HG02588 (cell line): ENCODE results near the gene TRIM9.
"Not testable (repeated sequence)": the region's sequence is repeated elsewhere in the genome, so short reads cannot be mapped to it uniquely, and the experiment has no call there.

ENCODE experiments used
- ATAC-seq: cut with Tn5 transposase; IDR thresholded peaks from one replicate; pipeline ENCODE4 v1.9.1; 2021; ENCODE audit warnings: mild to moderate bottlenecking, moderate library complexity; ENCODE audit not compliant: unreplicated experiment

TRIM9 gene

DNA sequence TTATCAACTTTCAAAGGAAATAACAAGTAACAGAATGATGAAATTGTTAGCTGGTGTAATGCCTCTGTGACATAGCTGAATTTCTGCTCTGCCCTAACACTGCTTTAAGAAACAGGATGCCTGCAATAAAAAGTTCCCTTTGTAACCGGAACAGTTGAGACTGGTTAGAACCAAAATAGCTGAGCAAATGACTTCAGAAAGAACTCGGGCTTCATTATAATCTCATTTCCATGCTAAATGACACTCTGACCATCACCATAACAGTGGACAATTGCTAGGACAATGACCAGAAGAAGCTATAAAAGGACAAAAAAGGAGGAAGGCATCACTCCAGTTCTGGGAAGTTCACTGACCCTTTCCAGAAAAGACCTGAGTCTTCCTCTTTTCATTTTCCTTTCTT lies 127.1 kb downstream of the TRIM9 start:
- no peak for ATAC-seq

DNA sequence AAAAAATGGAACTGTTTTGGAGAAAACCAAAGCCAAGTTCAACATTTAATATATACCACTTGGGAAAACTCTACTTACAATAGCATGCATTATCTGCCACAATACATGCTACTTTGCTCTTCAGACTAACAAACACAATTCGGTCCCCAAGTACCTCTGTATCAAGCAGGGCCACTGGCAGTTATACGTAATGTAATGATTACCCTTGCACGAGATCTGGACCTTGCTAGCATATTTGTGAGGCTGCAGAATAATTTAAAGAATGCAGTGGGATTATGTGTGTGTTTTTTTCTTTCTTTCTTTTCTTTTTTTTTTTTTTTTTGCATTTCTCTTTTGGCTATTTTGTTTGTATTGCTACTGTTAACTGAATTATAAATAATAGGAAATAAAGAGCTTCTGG lies 127.8 kb downstream of the TRIM9 start:
- no peak for ATAC-seq

DNA sequence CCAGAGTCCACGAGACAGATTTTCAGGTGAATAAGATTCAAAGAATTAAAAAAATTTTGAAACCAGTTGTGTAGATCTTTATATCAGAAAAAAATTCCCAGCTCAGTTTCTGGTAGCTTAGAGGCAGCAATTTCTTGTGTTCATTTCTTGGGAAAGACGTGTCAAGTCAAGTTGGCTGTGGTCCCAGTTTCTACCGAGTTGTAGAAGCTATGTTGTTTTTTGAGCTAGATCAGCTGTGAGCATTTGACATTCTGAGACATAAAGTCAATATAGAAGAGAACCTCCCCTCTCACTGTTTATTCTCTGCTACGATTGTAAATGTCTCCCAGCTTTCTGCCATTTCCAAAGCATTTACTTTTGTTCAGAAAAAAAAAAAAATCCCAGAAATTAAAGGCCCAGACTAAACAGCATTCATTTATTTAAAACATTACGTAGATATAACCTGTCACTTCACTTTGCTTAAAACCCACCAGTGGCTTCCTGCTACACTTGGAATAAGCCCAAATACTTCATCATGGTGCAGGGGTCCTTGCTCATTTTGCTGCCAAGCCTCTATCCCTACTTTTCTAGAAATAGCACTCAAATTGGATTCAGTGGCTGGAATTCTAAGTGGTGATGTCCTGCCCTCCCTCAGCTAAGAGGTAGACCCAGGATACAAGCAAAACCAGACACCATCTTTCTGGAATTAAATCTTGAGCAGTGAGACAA lies 130.1 kb downstream of the TRIM9 start:
- ATAC-seq, result no peak

DNA sequence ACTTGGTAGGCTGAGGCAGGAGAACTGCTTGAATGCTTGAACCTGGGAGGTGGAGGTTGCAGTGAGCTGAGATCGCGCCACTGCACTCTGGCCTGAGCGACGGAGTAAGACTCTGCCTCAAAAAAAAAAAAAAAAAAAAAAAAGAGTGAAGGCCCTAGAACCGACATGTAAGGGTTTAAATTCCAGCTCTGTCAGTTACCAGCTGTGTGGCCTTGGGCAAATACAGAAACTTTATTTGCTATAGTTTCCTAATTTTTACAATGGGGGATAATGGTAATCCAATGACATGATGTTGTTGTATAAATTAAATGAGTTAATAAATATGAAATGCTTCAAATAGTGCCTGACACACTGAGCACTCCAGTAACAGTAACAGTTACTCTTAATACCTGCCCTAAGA lies 131.0 kb downstream of the TRIM9 start:
- no peak for ATAC-seq

DNA sequence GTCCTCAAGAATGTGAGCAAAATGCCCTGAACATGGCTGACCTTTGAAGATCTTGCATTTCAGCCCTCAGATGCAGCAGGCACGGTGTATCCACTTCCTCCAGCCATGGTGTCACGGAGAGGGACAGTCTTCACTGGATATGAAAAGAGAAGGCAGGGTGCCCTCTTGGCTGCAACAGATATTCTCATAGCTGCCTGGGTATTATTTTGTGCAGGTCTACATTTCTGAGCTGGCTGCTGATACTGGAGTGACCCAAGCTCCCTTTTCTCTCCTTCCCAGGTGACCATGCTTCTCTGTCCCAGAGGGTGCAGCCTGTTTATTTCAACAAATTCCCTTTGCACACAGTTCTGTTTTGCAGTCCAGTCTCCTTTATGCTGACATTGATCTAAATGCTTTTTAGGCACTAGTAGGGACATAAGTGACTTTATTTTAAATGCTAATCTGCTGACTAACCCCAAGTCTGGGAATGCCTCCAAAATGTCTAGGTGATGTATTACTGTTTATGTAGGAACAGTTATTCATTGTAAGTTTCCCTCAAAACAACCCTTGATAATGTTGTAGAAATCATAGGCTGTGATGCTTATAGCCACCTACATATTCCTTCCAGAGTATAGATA lies 133.2 kb downstream of the TRIM9 start:
- ATAC-seq, result no peak

DNA sequence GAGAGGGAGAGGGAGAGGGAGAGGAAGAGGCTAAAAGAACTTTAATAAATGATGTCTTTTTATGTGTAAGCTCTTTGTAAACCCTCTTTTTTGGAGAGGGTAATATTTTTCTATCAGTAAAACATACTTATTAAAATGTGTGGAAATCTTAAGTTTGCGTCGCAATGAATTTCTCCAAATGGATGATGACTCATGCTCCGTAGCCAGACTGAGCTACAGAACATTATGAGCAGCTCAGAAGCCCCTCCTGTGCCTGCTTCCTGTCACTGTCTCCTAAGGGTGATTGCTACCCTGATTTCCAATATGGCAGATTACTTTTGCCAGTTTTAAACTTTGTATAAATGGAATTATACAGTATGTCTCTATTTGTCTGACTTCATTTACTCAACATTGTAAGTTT lies 137.6 kb downstream of the TRIM9 start:
- ATAC-seq, result no peak

DNA sequence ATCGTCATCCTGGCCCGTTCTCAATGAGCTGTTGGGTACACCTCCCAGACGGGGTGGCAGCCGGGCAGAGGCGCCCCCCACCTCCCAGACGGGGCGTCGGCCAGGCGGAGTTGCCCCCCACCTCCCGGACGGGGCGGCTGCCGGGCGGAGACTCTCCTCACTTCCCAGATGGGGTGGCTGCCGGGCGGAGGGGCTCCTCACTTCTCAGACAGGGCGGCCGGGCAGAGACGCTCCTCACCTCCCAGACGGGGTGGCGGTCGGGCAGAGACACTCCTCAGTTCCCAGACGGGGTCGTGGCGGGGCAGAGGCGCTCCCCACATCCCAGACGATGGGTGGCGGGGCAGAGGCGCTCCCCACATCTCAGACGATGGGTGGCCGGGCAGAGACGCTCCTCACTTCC lies 138.5 kb downstream of the TRIM9 start:
- not testable (repeated sequence) for ATAC-seq

DNA sequence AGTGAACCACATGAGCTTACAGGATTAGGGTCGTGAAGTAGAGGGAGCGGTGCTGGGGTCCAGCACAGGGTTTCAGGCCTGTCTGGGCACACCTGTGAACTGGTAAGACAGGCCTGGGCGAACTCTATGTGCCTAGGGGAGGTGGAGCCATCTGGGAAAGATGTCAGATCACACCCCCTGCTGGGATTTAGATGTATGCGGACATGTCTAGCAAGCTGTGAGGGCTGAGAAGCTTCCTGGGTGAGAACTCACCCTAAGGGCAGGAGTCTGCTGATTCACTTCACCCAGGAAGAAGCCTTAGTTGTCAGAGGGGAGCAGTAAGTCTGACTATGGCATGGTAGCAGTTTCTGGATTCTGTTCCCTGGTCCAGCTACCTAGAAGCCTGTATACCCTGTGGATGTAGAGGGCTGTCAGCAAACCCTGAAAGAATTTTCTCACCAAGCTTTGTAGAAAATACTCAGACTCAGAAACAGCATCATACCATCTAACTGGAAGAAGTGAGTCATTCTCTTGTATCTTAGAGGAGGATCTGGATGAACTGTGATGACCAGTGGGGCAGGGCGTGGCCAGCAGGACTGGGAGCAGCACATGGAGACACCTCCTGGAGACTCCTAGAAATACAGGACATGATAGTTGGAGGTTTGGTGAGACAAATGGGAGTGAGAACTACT lies 139.4 kb downstream of the TRIM9 start:
- ATAC-seq, result no peak

DNA sequence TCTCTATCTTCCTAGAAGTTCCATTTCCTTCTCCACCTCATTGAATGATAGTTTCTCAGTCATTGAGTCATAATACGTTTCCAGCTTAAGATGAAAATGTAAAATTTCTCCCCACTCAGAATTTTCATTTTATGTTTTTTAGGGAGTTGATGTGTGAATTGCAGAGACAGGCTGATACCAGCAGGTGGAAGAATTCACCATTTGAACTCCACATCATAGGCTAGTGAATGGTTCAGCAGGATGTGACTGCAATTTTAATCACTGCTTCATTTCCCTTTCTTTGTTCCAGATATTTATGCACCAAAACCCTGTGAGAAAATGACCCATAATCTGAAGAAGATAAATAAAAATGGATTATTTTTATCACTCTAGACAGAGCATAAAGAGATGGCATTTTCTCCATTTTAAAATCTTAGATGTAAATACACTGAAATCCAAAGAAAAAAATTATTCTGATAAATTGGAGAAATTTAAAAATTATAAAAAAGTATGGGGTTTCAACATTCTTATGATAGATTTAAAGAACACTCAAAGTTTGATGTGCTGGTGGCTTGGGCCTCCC lies 140.0 kb downstream of the TRIM9 start:
- ATAC-seq, result no peak

DNA sequence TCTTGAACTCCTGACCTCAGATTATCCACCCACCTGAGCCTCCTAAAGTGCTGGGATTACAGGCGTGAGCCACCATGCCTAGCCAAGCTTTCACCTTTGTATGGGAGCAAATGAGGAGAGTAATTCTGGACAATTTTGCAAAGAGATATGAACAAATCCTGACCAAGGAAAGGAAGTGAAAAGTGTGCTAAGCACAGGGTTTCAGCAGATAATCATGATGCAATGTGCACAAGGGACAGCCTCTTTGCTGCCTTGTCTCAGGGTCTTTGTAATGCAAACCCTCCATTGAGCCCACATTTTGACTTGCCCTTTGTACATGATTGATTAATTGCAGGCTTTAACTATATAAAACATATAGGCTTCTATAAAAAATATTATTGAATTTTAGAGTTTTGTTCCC lies 141.4 kb downstream of the TRIM9 start:
- ATAC-seq, result no peak

DNA sequence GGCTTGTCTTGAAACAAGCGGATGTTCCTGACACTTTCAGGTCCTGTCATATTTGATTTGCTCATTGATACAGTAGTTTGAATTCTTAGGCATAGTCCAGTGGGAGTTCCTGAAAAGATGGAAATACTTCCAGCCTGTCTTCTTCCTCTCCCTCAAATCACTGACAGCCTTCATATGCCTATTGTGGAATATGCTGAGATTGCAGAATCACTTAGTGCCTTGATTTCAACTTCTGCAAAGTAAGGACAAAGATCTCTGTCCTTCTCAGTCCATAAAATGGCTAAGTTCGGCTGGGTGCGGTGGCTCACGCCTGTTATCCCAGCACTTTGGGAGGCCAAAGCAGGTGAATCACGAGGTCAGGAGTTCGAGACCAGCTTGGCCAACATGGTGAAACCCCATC lies 143.9 kb downstream of the TRIM9 start:
- ATAC-seq, result no peak

DNA sequence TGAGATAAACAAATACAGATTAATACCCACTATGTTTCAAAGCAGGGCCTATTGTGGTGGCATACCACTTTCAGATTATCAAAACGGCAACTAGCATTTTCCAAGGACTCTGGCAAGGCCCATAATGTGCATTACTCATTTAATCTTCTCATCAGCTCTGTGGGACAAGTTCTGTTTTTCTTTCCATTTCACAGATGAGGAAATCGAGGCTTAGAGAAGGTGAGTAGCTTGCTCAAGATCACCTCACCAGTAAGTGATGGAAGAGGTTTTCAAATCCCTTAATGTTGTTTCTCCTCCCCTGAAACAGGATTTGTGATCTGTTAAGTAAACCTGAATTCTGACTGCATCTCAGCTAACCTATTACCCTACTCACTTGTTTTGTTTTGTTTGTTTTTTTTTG lies 146.7 kb downstream of the TRIM9 start:
- ATAC-seq, result no peak

DNA sequence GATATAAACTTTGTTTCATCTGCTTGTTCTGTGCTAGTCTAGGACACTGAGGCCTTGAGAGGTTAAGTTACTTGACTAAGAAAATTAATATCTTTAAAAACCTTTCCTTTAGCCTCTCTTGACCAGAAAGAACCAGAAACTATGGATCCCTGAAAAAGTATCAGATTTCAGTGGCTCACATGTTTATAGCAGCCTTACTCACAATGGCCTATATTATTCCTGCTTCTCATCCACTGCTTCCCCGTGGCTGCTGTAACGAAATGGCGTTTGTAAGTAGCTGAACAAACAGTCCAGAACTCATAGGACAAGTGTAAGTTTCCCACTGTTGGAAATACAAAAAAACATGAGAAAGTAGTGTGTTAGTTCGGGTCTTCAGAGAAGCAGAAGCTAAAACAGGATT lies 147.5 kb downstream of the TRIM9 start:
- no peak for ATAC-seq

DNA sequence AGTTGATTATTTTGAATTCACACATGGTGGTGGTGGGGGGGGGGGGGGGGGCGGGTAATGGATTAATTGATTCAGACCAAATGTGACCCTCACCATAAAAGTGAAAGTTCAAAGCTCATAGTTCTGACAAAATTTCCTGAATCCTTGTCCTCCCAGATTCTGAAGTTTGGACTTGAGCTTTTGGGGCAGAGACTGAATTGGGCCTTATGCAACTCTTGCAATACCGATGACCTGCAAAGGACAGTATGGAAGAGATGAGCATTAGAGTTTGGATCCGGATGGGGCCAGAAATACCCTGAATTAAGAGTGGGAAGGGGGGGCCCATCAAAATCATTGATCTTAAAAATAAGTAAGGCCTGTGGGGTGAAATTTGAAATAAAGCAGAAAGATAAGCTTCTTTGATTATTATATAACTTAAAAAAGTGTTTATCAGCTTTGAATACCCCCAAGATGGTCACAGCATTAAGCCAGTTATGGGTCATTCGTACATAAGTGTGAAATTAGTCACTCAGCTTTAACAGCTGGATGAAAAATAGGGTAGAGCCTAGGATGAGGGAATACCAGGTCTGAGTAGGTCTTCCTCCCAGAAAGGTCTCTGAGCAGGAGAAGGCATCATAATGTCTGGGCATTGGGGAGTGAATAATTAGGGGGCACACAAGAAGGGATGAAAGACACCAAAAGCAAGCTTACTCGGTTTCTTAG lies 148.5 kb downstream of the TRIM9 start:
- no peak for ATAC-seq

DNA sequence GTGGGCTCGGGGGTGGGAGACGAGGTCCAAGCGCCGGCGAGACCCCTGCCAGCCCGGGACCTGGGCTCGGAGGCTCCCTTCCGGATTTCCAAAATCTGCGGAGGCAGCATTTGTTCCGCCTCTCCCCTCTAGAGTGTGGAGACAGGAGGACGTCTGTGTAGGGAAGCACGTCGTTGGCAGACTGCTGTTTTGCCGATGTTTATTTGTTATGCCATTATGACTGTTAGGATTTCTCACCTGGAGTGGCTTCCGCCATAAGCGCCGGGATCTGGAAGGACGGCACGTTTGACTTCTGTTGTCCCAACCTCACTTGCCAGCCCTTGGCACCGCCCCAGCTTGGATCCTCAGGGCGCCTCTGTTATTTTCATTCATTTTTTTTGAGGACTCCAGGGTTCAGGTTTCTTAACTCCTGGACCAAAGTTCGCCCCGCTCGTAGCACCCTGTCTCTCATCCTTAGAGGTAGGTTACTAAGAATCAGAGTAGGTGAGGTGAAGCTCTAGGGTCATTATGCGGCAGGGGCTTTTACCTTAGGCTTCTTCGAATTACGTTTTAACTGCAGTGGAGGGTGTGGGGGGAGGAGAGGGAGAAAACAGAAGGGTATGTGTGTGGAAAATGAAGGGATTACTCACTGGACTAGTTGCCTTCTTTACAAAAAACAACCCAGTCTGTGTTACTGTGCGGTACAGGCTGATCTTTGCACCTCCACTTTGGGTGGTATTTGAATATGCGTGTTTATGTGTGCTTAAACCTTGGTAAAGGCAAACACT lies 150.1 kb downstream of the TRIM9 start:
- ATAC-seq, result no peak

DNA sequence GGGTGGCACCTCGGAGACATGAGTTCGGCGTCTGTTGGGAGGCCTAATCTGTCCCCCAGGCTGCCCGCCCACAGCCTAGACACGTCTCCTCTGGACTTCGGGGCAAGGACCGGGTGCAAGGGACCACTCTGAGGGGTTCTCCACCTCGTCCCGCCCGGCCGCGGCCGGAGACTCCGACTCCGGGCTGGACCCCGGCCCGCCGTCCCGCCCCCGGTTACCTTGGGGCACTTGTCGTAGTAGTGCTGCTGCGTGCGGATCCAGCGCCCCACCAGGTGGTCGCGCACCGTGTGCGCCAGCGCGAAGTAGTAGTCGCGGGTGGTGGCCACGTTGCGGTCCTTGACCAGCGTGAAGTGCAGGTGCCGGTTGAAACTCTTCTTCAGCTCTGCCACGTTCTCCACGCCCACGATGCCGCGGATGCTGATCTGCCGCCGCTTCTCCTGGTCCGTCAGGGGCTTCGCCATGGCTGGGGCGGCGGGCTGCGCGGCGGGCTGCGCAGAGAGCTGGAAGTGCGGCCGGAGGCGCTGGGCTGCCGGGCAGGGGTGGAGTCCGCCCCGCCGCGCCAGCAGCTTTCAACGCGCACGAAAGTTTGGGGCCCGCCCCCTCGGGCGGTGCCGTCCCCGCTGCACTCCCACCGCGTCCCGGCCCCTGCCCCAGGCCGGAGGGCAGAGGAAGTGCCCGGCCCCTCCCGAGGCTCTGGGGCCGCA lies 150.8 kb downstream of the TRIM9 start, which contains the start of gene PYGL:
Gene PYGL, minus strand, starts transcription at position 541 of the 704 bp plus-strand sequence. Its CDS starts 80 bp downstream, at position 461.
- ATAC-seq, result peak; percentile 55

DNA sequence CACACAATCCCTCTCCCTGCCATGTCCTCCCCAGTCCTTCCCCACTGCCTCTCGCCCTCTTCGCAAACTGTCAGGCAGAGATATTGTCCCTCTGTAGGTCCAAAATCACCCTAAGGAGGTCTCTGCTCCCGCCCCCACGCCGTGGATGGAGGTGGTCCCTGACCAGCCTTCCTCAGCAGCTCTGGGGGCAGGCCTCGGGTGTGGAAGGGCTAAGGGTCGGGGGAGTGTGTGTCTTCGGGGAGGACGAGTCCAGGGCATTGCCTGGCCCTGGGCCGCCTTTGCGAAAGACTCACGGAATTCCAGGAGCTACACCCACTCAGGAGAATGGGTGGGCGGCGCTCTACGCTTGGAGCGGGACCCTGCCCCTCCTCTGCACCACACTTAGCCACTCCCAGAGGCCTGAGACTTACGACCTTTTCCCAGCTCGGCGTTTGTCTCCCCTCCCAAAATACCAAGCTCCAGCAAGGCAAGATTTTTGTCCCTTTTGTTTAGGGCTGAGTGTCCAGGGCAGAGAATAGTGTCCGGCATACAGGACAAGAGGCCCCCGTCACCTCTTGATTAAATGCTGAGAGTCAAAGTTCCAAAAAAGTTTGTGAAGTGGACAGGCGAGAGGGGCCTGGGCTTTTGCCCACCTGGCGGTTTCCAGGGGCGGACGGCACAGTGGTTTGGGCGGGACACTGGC lies 151.5 kb downstream of the TRIM9 start:
- ATAC-seq, result no peak

DNA sequence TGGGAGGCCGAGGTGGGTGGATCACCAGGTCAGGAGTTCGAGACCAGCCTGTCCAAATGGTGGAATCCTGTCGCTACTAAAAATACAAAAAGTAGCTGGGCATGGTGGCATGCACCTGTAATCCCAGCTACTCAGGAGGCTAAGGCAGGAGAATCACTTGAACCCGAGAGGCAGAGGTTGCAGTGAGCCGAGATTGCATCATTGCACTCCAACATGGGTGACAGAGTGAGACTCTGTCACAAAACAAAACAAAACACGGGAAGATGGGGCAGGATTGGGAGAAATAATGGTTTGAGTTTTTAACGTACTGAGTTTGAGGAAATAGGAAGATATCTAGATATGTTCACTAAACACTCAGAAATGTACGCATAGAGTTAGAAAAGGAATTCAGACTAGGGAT lies 153.3 kb downstream of the TRIM9 start:
- not testable (repeated sequence) for ATAC-seq

DNA sequence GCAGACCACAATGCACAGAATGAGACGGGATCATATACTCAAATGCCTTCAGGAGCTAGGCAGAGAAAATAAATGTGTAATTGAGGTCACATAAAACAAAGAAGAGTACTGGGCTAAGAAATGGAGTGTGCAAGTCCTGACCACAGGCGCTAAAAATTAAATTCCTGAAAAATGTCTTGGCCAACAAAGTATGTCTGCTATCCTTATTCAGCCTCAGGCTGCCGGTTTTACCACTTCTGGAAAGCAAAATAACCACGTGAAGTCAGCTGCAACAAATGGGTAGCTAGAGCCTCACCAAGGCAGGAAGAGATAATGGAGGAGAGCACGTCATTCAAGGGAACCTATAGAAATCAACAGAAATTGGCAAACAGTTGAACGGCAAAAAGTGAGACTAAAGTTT lies 153.8 kb downstream of the TRIM9 start:
- ATAC-seq, result no peak
